ENCODE measurements around the gene FAM120AOS.

Gene FAM120AOS

DNA sequence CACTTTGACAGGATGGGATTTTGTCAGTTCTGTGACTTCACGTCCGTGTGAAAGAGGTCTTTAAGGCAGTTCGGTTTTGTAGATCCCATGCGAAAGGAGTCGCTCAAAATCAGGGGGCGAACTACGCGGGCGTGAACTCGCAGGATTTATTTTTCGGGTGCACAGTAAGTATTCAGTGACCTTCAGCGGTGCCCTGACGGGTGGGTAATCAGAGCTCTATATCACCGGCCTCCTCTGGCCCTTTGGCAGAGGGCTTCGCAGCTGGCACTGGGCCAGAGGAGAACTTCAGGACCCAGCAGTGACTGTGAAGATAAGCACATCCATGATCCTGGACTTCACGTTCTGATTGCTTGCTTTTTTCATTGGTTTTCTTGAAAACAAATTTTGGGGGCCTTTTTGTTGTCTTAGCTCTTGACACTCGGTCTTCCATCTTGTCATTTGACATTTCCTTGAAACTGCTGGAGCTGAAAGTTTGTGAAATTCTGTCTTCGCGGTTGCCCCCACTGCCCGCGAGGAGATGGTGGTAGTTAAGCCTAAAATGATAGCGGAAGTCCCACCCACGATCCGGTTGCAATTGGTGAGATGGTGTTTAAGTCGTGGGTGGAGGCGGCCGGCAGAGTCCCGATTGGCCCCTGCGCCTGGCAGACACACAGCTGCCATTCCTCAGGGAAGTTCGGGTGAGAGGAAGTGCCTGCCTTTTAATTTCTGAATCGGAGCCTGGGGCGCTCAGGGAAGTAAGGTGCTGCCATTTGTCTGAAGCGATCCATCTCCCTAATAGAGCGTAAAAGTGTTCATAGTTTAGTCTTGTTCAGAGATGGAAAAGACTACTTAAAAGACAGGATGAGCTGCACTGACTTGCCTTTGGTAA lies at the start of gene FAM120AOS:
TSS of gene FAM120AOS (minus strand) at position 535 of the 868 bp plus-strand sequence. CDS start 872 bp downstream, outside the sequence.
- DNase-seq, result peak; percentile 86

DNA sequence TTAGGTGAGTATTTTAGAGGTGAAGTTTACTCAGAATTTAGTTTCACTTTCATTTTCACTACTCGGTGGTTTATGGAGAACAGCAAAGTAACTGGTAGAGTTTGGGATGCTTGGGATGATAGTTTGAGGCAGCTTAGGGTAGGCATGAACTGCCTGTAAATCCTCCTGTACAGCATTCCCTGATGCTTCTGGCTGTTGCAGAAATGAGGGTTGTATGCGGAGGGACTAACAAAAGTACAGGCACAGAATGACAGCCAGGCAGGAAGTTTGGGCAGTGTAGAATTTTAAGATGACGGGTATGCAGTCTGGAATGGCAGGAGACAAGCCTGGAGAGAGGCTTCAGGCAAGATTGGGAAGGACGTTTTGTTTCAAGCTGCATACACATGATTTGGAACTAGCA lies 48.0 kb upstream of the FAM120AOS start:
- no peak for DNase-seq

DNA sequence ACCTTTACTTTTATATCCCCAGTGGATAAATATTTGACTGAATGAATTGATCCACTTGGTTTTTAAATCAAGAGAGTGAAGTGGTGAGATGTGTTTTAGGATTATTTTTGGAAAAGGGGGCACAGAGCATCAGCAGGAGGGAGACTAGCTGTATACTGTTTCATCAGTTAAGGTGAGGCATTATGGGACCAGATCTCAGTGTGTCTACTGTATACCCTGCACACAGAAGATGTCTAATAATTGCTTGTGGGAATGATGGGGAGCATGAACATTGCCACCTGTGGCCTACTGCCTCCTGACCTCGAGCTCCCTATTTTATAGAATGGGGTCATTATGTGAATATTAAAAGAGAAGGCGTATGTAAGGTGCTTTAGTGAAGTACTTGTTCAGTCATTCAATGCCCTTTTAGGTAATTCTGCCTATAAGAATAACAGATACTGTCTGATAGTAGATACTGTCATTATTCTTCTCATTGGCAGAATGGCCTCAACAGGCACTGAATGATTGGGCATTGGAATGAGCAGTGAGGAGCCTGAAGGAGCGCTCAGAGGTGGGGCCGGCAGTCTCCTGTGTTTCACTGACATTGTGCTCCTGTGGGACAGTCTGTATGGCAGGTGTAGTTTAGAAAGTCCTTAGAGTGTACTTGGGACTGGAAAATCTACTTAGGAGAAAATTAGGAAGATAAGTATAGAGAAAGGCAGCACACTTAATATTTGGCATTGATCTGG lies 47.4 kb upstream of the FAM120AOS start:
- DNase-seq, result no peak

DNA sequence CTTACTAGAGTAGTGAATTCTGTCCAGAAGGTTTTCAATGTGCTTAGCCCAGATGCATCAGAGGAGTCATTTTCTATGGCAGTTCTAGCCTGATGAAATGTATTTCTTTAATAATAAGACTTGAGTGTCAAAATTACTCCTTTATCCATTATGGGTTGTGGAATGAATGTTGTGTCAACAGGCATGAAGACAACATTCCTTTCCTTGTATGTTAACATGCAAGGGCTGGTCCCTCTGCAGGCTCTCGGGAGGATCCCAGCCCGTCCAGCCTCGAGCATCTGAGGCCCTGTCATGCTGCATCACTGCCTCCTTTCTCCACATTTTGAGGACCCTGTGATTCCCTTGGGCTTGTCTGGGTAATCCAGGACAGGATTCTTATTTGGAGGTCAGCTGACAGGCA lies 42.9 kb upstream of the FAM120AOS start:
- DNase-seq, result no peak

DNA sequence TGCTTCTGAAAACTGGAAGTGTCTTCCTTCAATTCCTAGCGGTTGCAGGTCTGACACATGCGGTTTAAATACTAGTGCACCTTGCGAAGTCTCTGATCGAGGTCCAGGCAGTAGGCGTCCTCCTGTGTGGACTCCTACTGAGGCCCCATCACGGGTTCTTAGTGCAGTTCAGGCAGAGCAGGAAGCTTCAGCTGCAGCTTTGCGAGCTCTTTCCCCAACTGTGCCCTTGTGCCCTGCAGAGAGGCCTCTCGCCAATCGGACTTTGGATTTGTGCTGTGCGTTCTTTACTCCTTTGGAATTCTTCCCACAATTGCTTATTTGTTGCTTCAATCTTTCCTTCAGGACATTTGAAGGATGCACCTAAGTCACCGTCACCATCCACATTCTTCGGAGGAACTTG lies 40.6 kb upstream of the FAM120AOS start:
- no peak for DNase-seq

DNA sequence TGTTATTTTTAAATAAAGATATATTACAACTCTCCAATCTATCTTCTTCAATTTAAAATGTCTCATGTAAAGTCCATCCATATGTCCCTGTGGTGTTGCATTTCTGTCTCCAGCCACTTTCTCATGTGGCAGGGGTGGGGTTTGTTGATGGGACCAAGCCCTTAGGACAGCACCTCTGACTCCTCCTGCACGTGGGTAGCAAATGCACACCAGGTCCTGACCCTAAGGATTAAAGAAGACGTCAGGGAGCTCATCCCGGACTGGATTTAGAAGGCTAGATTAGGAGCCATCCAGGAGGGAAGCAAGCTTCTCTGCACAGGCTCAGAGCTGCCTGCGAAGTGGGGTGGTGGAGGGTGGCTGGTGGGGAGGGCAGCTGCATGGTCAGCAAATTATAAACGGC lies 38.9 kb upstream of the FAM120AOS start:
- no peak for DNase-seq

DNA sequence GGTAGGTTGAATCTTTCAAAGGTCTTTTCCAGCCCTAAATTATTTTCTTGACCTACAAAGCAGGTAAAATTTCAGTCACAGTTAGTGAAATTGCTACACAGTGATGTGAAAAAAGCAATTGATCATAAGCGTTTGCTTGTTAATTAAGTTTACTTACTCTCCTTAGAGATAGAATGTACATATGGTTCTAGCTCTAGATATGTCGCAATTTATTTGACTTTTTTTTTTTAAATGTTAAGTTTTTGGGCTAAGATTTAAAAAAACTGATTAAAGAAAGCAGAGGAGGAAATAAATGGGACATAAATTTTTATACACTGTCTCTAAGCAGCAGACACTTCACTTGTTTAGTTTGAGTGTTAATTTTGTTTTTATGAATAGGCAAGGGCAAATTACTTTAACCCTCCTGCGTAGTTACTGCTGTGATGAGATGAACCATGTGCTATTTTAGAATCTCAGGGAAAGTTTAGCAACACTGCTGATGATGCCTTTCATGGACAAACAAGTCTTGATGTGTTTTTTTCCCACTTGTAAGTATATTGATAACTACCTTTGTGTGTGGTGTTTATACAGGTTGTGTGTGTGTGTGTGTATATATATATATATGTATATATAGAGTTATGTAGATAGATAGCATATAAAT lies 38.3 kb upstream of the FAM120AOS start:
- no peak for DNase-seq

DNA sequence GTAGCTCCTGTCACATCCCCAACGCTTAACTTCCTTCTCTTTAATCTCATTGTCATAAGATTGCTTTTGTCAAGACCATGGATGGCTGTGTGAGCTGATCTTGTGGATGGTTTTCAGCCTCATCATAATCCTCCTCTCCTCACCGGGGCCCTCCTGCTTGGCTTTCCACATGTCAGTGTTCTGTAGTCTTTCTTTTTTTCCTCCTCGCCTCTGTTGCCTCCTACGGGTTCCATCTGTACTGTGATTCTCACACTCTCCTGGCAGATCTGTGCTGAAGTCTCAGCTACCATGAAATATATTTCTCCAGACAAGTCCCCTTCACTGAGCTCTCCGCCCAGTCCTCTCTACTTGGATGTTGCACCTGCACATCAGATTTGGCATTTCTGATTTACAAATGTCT lies 34.9 kb upstream of the FAM120AOS start:
- DNase-seq, result no peak

DNA sequence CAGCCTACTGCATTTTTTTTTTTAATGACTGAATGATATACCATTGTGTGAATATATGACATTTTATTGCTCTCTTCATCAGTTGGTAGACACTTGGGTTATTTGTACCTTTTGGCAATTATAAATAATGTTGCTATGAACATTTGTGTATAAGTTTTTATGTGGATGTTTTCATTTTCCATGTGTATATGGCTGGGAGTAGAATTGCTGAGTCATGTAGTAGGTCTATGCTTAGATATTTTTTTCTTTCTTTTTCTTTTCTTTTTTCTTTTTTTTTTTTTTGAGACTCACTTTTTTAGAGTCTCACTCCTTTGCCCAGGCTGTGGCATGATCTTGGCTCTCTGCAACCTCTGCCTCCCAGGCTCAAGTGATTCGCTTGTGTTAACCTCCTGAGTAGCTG lies 32.9 kb upstream of the FAM120AOS start:
- no peak for DNase-seq

DNA sequence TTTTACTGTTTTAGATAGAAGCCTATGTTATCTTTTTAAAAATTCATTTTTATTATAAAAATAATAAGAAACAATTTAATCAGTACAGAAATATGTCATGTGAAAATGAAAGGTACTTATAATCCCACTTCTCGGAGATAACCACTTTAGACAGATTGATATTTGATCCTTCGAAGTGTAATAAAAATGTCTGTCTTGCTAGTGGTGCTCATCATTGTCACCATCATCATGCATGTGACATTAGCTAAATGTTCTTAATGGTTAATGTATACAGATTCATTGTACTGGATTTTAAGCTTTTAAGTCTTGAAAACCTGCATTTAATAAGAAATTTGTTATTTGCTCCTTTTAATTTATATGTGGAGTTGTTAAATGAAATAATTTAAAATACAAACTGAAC lies 30.1 kb upstream of the FAM120AOS start:
- DNase-seq, result no peak

DNA sequence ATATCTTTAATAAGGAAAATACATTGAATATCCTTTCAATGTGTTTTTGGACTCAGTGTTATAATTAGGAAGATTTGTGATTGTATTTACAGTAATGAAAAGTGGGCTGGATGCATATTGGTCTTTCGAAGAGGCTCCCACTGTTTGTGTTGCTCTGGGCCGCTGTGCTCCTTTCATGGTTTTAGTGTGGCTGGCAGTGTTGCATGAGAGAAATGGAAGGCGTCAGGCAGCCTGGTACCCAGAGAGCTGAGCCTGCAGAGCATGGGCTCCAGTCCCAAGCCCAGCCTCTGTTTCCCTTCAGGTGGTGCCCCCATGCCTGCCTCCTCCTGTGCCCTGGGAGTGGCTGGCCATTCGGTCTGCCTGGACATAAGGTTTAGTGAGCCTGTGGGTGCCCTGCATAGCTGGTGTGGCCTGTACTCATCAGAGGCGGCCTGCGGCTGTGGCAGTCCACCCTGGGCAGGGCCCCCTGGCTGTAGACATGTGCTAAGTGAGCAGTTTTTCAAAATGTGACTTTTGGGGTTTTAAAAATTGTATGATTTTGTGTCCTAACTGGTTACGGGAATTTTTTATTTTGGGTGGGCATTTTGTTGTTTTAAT lies 27.4 kb upstream of the FAM120AOS start:
- no peak for DNase-seq

DNA sequence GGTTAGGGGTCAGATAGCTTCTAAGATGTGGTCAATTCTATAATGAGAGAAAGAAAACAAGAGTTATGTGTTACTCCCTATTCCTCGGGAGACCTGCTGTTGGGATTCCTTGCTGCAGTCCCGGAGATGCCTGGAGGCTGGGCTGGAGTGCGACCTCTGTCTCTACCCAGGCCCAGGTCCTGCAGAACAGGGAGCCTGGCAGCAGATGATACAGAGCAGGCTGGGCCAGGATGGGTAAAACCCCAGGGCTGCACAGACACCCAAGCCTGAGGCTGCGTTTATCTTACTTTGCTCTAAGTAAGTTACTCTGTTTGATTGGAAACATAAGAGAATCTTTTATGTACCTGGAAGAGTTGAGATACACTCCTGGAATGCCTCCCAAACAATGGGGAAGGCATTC lies 26.9 kb upstream of the FAM120AOS start:
- DNase-seq, result no peak

DNA sequence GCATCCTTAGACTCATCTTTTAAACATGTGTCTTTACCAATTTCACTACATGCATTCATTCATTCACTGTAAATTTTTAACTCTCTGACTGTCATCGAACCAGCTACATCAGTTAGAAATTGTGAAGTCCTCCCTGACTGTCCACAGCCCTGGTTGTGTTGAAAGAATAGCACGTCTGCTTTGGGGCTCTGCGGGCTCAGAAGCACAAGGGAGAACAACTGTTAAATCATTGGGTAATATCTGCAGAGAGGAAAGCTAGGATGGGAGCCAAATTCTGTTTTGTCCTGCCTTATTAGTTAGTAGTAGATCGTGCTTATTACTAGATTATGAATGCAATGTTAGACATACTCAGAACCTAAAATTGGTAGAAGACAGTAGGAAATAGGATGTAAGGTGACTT lies 26.3 kb upstream of the FAM120AOS start:
- DNase-seq, result no peak

DNA sequence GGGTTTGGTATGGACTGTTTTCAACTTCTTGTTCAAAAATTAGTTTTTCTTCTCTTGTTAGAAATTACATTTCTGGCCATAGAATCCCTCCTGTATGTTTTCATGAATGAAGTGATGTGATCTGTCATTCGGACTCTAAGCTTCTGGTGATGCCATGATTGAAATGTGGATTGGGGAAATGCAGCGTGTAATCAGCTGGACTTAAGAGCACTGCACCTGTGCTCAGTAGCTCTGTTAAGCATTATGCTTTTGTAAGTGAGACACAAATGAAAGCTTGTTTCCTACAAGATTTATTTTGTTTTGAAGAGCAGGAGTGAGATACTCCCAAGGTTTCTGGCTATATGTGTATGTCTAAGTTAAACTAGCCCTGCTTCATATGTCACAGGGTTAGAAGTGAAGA lies 24.0 kb upstream of the FAM120AOS start:
- no peak for DNase-seq

DNA sequence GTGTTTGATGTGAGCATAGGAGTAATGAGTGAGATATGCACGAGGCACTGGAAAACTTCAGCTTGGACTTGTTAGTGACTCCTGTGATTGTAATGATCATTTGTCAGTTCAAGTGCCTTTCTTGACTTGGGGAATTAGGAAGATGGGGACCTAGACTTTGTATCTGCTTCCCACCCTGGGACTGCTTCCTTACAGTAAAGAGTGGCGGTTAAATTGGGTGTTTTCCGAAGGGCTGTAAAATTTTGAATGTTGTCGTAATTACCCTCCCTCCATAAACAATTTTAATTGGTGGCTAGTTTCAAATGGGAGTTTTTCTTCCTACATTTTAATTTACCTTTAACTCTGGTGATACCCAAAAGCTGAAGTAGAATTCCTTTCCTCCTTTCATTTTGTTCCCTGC lies 23.5 kb upstream of the FAM120AOS start:
- DNase-seq, result no peak

DNA sequence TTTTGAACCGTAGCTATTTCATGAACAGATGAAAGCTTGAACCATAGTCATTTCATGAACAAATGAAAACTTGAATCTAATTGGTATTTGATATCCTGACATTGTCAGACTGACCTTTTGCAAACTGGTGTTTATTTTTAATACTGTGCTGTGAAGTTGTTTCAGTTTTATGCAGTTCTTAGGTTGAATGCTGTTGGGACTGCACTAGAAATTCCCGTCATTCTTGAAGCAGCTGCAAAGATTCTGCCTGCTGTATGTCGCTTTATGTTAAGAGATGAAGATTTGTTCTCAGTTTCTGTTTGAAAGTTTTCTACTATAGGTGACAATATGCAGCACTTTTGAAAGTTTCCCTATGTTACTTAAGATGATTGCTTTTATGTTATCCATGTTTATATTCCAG lies 22.5 kb upstream of the FAM120AOS start:
- no peak for DNase-seq

DNA sequence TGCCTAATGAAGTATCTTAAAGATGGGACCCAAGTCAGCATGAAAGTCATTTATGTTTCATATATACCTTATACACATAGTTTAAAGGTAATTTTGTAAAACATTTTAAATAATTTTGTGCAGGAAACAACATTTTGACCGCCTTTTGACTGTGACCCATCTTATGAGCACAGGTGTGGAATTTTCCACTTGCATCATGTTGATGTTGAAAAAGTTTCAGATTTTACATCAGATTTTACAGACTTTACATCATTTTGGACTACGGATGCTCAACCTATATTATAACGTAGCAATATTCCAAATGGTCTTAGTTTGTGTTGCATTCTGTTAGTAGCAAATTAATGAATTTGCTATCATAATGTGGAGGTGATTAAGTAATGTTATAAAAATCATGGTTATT lies 21.7 kb upstream of the FAM120AOS start:
- no peak for DNase-seq

DNA sequence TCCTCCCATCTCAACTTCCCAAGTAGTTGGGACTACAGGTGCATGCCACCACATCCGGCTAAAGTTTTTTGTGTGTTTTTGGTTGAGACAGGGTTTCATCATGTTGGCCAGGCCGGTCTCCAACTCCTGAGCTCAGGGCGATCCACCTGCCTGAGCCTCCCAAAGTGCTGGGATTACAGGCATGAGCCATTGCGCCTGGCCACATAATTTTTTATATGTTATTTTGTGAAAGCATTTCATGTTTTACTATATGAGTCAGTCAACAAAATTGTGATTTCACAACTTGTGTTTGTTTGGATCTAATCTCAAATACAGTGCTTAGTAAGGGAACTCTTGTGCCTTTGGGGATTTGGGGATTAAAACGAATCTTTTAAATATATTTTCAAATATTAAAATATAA lies 20.0 kb upstream of the FAM120AOS start:
- DNase-seq, result no peak

DNA sequence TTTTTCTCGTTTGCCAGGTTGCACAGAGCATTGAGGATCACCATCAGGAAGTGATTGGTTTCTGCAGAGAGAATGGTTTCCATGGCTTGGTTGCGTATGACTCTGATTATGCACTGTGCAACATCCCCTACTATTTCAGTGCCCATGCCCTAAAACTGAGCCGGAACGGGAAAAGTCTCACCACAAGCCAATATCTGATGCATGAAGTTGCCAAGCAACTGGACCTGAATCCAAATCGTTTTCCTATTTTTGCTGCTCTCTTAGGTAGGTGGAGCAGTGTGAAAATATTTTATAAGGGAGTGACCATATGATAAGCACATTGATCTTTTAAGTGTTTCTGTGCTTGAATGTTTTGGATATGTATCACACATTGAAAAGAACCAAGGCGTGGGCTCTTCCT lies 17.7 kb upstream of the FAM120AOS start:
- no peak for DNase-seq

DNA sequence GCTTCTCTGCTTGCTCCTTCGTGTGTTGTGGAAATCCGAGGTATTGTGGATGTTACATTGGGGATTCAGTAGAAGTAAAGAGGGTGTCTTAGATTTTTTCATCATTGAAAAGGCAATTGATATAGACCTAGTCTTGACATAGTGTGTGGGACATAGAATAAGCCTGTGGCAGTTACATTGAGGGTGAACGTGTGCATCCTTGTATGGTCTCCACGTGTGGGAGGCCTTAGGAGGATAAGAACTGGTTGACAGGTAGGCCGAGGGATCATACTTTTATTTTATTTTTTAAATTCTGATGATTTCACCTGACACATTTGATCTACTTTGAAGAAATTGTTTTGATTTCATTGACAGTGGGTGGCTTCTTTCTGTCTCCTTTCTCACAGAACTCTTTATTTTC lies 17.0 kb upstream of the FAM120AOS start:
- DNase-seq, result no peak

DNA sequence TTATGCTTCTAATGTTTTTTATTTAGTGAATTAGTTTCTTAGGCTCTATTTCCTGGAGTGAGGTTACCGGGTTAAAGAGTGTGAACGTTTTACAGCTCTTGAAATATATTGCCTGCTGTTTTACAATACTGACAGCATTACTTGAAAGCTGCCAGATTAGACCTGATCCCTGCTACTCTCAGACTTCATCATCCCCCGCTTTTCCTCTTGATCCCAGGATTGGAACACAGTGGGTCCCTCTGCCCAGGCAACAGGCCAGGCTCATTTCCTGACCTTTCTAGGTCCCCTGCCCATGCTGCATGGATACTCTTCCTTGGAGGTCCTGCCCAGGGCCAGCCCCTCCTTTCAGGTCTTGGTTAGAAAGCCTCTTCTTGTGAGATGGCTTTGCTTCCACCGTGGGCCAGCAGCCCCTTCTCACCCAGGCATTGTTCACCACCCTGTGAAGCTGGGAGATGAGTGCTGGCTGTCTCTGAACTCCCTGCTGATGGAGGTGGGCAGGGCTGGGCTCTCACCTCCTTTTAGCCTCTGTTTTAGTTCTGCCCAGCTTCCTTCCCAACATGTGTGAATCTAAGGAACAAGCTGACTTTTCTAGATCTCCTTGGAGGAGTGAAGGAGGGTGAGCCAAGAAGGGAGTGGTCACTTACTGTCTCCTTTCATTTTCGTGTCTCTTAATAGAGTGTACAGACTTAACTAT lies 15.5 kb upstream of the FAM120AOS start:
- DNase-seq, result no peak

DNA sequence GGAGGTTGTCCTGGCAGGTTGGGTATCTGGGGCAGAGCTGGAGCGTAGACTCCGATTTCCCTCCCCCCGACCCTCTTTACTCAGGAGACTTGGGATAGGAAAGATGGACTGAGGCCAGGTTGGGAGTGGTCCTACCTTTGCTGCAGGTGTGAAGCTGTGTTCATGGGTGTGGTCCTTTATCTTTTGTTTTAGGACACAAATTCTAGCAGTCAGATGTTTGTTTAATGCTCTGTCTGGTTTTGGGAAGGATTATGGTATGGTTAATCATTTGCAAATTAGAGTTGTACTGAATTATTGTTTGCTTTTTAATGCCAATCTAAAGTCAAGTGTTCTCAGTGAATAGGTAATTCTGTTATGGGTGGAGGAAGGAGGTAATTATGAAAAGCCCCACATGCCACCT lies 14.1 kb upstream of the FAM120AOS start:
- no peak for DNase-seq

DNA sequence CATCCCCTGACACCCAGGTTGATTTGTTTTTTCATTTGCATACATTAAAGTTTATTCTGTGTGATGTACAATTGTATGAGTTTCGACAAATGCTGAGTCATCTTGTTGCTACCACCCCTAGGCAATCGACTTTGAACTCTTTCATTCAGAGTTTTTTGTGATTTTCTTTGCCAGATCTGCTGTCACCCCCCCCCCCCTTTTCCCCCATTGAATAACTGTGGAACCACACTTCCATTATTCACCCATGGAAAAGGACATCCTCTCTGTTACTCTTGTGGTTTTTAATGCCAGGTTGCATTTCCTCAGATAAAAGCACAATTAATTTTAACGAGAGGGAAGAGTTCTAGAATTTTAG lies 13.7 kb upstream of the FAM120AOS start:
- DNase-seq, result no peak
